ENCODE measurements around the gene BCL11A. TPM values are rescaled to one million over a fixed set of nuclear protein-coding genes. Genes with fewer than 3 reads are reported as not detected.

BCL11A gene
- total RNA-seq, 2 donors from 2014 or later: 2.5 to 9.2 TPM

GRCh38 chr2:60547841-60548240 lies 5.6 kb downstream of the BCL11A start:
- no peak for DNase-seq
- H3K27me3 Mint-ChIP-seq: peaks cover 73% of the 10 kb centered on the region
- no peak overlapping the region for H3K27ac Mint-ChIP-seq
- no peaks in the 10 kb centered on the region for H3K9me3 ChIP-seq (ENCODE audit: control insufficient read depth, low read length, poor library complexity, severe bottlenecking)
- ATAC-seq: no peak
- H3K36me3 Mint-ChIP-seq (ENCODE audit: low read depth): peaks cover 5% of the 10 kb centered on the region
- peaks cover 12% of the 10 kb centered on the region for H3K4me1 Mint-ChIP-seq
- no peak overlapping the region for H3K4me3 Mint-ChIP-seq

GRCh38 chr2:60546756-60547420 lies 6.6 kb downstream of the BCL11A start:
- H3K27me3 Mint-ChIP-seq: peaks cover 75% of the 10 kb centered on the region
- no peak overlapping the region for H3K27ac Mint-ChIP-seq
- ATAC-seq: no peak
- H3K4me1 Mint-ChIP-seq: peaks cover 11% of the 10 kb centered on the region
- H3K9me3 ChIP-seq (ENCODE audit: control insufficient read depth, low read length, poor library complexity, severe bottlenecking): no peaks in the 10 kb centered on the region
- peaks cover 5% of the 10 kb centered on the region for H3K36me3 Mint-ChIP-seq (ENCODE audit: low read depth)
- H3K4me3 Mint-ChIP-seq: no peak overlapping the region
- DNase-seq: no peak

GRCh38 chr2:60544954-60545560 lies 8.4 kb downstream of the BCL11A start:
- Mint-ChIP-seq H3K36me3 (ENCODE audit: low read depth) (peaks cover 5% of the 10 kb centered on the region), H3K27ac (no peak overlapping the region), H3K4me1 (peaks cover 9% of the 10 kb centered on the region), H3K4me3 (no peak overlapping the region), H3K27me3 (peaks cover 80% of the 10 kb centered on the region)
- DNase-seq (no peak), ATAC-seq (no peak)
- no peaks in the 10 kb centered on the region for H3K9me3 ChIP-seq (ENCODE audit: control insufficient read depth, low read length, poor library complexity, severe bottlenecking)

DNA sequence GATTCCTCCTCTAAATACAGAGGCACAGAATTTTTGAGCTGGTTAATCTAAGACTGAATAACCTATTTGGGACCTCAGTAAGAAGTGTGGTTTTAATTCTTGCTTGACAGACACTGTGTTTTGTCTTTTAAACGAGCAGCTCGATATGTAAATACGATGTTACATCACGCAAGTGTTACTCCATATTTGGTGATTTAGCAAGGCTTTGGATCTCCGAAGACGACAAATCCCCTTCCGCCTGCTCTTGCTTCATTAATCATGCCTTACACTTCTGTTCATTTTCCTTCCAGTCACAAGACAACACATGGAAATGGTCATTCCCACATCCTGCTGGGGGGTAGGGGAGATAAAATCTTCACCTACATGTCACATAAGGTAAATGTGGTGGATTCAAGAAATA lies 9.4 kb downstream of the BCL11A start:
- no peaks in the 10 kb centered on the region for H3K9me3 ChIP-seq (ENCODE audit: control insufficient read depth, low read length, poor library complexity, severe bottlenecking)
- H3K4me1 Mint-ChIP-seq: peaks cover 3% of the 10 kb centered on the region
- H3K27ac Mint-ChIP-seq: no peak overlapping the region
- H3K36me3 Mint-ChIP-seq (ENCODE audit: low read depth): peaks cover 2% of the 10 kb centered on the region
- ATAC-seq (no peak), DNase-seq (no peak)
- no peak overlapping the region for H3K4me3 Mint-ChIP-seq
- H3K27me3 Mint-ChIP-seq: peaks cover 77% of the 10 kb centered on the region

GRCh38 chr2:60541056-60541651 lies 12.3 kb downstream of the BCL11A start:
- Mint-ChIP-seq H3K27me3 (peaks cover 67% of the 10 kb centered on the region), H3K36me3 (ENCODE audit: low read depth) (peaks cover 2% of the 10 kb centered on the region), H3K27ac (no peak overlapping the region), H3K4me1 (peaks cover under 1% of the 10 kb centered on the region), H3K4me3 (no peak overlapping the region)
- no peaks in the 10 kb centered on the region for H3K9me3 ChIP-seq (ENCODE audit: control insufficient read depth, low read length, poor library complexity, severe bottlenecking)
- no peak for DNase-seq
- ATAC-seq: no peak

DNA sequence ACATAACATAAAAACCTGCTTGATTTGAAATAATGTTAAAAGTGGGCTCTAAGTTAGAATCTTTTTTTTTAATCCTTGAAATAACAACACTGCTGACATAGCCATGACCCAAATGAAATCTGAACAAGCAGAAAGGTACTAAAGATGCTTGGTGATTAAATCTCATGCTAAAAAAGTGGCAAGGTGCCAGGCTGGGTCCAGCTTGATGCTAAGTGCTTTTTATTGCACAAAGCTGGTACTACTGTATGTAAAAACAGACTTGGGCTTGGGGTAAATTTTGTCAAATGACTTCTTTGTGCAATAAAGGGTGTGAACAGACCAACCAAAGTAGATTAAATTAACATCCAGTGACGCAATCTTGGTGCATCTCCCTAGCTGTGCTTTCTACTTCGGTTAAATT lies 13.4 kb downstream of the BCL11A start:
- Mint-ChIP-seq H3K4me1 (no peaks in the 10 kb centered on the region), H3K27me3 (peaks cover 67% of the 10 kb centered on the region), H3K27ac (no peak overlapping the region), H3K36me3 (ENCODE audit: low read depth) (peaks cover 2% of the 10 kb centered on the region), H3K4me3 (no peak overlapping the region)
- DNase-seq (no peak), ATAC-seq (no peak)
- no peaks in the 10 kb centered on the region for H3K9me3 ChIP-seq (ENCODE audit: control insufficient read depth, low read length, poor library complexity, severe bottlenecking)

DNA sequence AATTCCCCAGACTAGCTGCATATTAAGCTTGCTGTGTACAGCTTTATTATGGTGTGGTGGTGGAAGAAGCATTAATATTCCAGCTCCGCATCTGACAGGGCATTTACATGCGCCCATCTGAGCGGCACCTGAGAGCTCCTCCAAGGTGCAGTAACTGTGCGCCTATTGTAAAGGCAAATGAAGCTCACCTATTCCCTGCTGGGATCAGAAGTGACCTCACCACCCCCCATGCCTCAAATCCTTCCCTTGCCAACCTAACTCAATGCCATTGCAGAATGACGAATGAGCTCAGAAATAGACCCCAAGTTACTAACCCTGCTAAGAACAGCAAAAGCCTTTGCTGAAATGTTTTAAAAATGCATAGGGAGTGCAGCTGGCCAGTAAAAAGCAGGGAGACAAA lies 14.3 kb downstream of the BCL11A start:
- Mint-ChIP-seq H3K36me3 (ENCODE audit: low read depth) (peaks cover 2% of the 10 kb centered on the region), H3K27me3 (peaks cover 66% of the 10 kb centered on the region), H3K4me3 (no peak overlapping the region), H3K4me1 (no peaks in the 10 kb centered on the region), H3K27ac (no peak overlapping the region)
- no peaks in the 10 kb centered on the region for H3K9me3 ChIP-seq (ENCODE audit: control insufficient read depth, low read length, poor library complexity, severe bottlenecking)
- DNase-seq: no peak
- ATAC-seq: no peak

GRCh38 chr2:60538101-60538500 lies 15.4 kb downstream of the BCL11A start:
- Mint-ChIP-seq H3K27me3 (peaks cover 68% of the 10 kb centered on the region), H3K27ac (no peak overlapping the region), H3K36me3 (ENCODE audit: low read depth) (no peaks in the 10 kb centered on the region), H3K4me1 (no peaks in the 10 kb centered on the region), H3K4me3 (no peak overlapping the region)
- H3K9me3 ChIP-seq (ENCODE audit: control insufficient read depth, low read length, poor library complexity, severe bottlenecking): no peaks in the 10 kb centered on the region
- DNase-seq (no peak), ATAC-seq (no peak)

DNA sequence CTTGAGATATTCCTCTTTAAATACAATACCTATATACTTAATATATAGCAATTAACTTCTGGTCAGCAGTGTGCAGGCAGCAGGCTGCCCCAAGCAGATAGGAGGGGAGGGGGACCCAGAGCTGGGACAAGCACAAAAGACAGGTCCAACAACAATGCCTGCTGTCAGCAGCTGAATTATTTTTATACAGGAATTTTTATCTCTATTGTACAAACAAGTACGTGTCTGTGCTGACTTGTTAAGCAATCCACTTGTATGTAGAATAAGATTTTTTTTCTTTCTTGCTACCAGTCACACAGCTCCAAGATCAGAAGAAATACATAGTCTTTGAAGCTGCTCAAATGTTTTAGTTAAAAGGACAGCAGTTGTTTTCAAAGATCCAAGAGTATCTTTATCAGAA lies 16.7 kb downstream of the BCL11A start:
- H3K9me3 ChIP-seq (ENCODE audit: control insufficient read depth, low read length, poor library complexity, severe bottlenecking): no peaks in the 10 kb centered on the region
- ATAC-seq (no peak), DNase-seq (no peak)
- H3K27ac Mint-ChIP-seq: no peak overlapping the region
- H3K4me1 Mint-ChIP-seq: no peaks in the 10 kb centered on the region
- H3K27me3 Mint-ChIP-seq: peaks cover 75% of the 10 kb centered on the region
- no peak overlapping the region for H3K4me3 Mint-ChIP-seq
- no peaks in the 10 kb centered on the region for H3K36me3 Mint-ChIP-seq (ENCODE audit: low read depth)

DNA sequence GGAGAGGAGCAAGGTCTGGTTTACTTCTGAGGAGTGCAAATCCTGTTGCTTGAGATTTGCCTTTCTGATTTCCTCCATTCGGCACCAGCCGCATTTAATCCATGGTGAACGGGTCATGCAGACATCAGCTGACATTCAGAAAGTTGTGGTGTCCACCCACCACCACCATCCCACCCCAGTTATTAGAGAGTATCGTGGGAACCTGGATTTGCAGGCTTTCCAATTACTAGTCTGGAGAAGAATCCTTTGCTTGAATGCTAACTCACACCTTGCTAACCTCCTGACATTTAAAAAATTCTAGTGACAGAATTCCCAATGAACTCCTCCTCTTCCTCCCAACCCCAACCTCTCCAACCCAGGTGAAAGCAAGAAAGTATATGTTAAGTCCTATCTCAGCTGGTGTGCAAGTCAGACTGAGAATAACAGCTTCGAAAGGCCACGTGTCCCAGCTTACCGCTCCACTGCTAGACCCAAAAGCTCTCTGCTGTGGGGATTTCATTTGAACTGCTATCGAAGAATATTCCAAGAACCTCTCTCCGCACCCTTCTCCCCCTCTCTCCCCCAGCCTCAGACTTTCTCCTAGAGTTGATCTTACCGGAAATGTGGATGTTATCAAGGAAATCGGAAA lies 17.7 kb downstream of the BCL11A start:
- DNase-seq (no peak), ATAC-seq (no peak)
- H3K36me3 Mint-ChIP-seq (ENCODE audit: low read depth): peaks cover 1% of the 10 kb centered on the region
- H3K4me1 Mint-ChIP-seq: no peaks in the 10 kb centered on the region
- H3K27me3 Mint-ChIP-seq: peaks cover 80% of the 10 kb centered on the region
- H3K27ac Mint-ChIP-seq: no peak overlapping the region
- no peak overlapping the region for H3K4me3 Mint-ChIP-seq
- H3K9me3 ChIP-seq (ENCODE audit: control insufficient read depth, low read length, poor library complexity, severe bottlenecking): no peaks in the 10 kb centered on the region

GRCh38 chr2:60534892-60535684 lies 18.4 kb downstream of the BCL11A start:
- Mint-ChIP-seq H3K4me3 (no peak overlapping the region), H3K27ac (no peak overlapping the region), H3K4me1 (no peaks in the 10 kb centered on the region), H3K27me3 (peaks cover 78% of the 10 kb centered on the region), H3K36me3 (ENCODE audit: low read depth) (peaks cover 3% of the 10 kb centered on the region)
- no peak for ATAC-seq
- no peaks in the 10 kb centered on the region for H3K9me3 ChIP-seq (ENCODE audit: control insufficient read depth, low read length, poor library complexity, severe bottlenecking)
- no peak for DNase-seq

DNA sequence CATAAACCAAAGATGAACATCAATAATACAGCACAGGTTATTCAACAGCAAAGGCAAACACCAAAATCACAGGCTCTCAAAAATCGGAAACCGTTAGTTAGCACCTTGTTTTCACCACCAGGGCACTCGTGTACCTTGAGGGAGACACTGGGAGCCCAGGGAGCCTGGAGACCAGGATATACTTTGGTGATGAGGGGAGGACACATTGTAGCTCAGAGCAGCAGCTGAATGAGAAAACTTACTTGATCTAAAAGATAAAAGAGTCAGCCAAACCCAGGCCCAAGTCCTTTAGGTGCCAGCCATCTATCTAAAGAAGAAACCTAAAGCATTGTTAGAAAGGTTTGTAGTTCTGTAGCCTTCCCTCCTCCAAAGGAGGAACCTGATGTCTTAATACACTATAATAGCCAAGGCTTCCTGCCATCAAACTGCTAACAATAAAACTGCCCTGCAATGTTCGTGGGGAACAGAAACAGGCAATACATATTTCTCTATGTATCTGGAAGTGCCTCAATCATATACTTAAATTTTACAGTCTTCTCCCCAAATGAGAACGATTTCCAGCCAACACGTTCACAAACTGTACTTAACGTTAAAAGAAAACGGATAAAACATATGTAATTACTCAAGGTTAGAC lies 19.3 kb downstream of the BCL11A start:
- no peak for ATAC-seq
- peaks cover 3% of the 10 kb centered on the region for H3K36me3 Mint-ChIP-seq (ENCODE audit: low read depth)
- H3K27me3 Mint-ChIP-seq: peaks cover 85% of the 10 kb centered on the region

More for the DNA sequence above, 19.3 kb downstream of the BCL11A start:
- no peak for DNase-seq
- no peak overlapping the region for H3K4me3 Mint-ChIP-seq
- no peak overlapping the region for H3K27ac Mint-ChIP-seq
- peaks cover 2% of the 10 kb centered on the region for H3K4me1 Mint-ChIP-seq
- H3K9me3 ChIP-seq (ENCODE audit: control insufficient read depth, low read length, poor library complexity, severe bottlenecking): no peaks in the 10 kb centered on the region

Measured in T-helper 17 cell (primary cell).